ENCODE results near the gene COLGALT1.
"Not testable (repeated sequence)": the region's sequence is repeated elsewhere in the genome, so short reads cannot be mapped to it uniquely, and the experiment has no call there.

Gene COLGALT1

GRCh38 chr19:17560205-17560595, 4.8 kb downstream of the COLGALT1 start:
- peak; percentile 32 to 35 for DNase-seq (ENCODE audit: low read depth in 2 of 2)

GRCh38 chr19:17562097-17562496, 6.6 kb downstream of the COLGALT1 start:
- DNase-seq (ENCODE audit: low read depth in 2 of 2), result no peak

DNA sequence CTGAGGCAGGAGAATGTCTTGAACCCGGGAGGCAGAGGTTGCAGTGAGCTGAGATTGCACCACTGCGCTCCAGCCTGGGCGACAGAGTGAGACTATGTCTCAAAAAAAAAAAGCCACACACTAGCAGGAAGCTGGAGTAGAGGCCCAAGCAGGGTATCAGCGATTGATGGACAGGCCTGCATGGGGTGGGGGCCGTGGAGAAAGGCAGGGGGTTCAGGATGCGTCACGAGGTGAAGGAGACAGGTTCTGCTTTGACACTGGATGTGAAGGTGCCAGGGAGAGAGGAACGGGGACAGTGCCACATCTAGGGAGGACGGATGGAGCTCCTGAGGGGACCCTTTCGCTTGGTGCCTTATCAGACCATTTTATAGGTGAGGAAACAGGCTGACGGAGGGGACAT, 7.1 kb downstream of the COLGALT1 start:
- no peak for DNase-seq (ENCODE audit: low read depth in 2 of 2)

GRCh38 chr19:17564781-17565180, 9.3 kb downstream of the COLGALT1 start:
- no peak for DNase-seq (ENCODE audit: low read depth in 2 of 2)

GRCh38 chr19:17565611-17566010, 10.2 kb downstream of the COLGALT1 start:
- DNase-seq (ENCODE audit: low read depth in 2 of 2), result no peak

DNA sequence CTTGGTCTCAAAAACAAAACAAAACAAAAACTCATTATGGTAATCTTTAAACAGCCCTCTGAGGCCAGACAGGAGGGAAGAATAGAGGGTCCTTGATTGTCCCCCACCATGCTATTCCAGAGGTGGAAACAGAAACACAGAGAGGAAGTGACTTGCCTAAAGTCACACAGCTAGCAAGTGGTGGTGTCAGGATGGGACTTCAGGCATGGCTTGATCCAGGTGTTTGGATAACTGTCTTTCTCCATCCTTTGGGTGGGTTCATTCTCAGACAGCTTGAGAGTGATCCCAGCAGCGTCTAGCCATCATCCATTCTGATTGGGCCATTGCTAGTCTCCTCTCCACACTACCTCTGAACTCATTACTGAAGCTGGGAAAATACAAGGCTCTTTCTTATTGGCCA, 12.5 kb downstream of the COLGALT1 start:
- DNase-seq (ENCODE audit: low read depth in 2 of 2), result no peak

DNA sequence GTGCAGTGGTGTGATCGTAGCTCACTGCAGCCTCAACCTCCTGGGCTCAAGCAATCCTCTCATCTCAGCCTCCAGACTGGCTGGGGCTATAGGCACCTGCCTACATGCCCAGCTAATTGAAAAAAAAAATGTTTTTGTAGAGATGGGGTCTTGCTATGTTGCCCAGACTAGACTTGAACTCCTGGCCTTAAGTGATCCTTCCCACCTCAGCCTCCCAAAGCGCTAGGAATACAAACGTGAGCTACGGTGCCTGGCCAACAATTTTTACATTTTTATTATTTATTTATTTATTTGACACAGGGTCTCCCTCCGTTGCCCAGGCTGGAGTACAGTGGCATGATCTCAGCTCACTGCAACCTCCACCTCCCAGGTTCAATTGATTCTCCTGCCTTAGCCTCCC, 14.8 kb downstream of the COLGALT1 start:
- DNase-seq (ENCODE audit: low read depth in 2 of 2), result not testable (repeated sequence)

GRCh38 chr19:17570791-17571190, 15.3 kb downstream of the COLGALT1 start:
- DNase-seq (ENCODE audit: low read depth in 2 of 2), result no peak

- DNase-seq (ENCODE audit: low read depth in 2 of 2), result no peak
These were observed 17.2 kb downstream of the COLGALT1 start for GRCh38 chr19:17572638-17573037.

GRCh38 chr19:17575871-17576757, 20.7 kb downstream of the COLGALT1 start:
- DNase-seq (ENCODE audit: low read depth in 2 of 2), result no peak

GRCh38 chr19:17576758-17577456, 21.5 kb downstream of the COLGALT1 start:
- DNase-seq (ENCODE audit: low read depth in 2 of 2), result no peak

GRCh38 chr19:17577457-17578097, 22.1 kb downstream of the COLGALT1 start:
- DNase-seq (ENCODE audit: low read depth in 2 of 2), result no peak

GRCh38 chr19:17579661-17580244, 24.3 kb downstream of the COLGALT1 start:
- DNase-seq (ENCODE audit: low read depth in 2 of 2), result no peak

- no peak for DNase-seq (ENCODE audit: low read depth in 2 of 2)
These were observed 25.2 kb downstream of the COLGALT1 start for GRCh38 chr19:17580470-17581144.

- no peak for DNase-seq (ENCODE audit: low read depth in 2 of 2)
These were observed 25.9 kb downstream of the COLGALT1 start for GRCh38 chr19:17581211-17581874.

DNA sequence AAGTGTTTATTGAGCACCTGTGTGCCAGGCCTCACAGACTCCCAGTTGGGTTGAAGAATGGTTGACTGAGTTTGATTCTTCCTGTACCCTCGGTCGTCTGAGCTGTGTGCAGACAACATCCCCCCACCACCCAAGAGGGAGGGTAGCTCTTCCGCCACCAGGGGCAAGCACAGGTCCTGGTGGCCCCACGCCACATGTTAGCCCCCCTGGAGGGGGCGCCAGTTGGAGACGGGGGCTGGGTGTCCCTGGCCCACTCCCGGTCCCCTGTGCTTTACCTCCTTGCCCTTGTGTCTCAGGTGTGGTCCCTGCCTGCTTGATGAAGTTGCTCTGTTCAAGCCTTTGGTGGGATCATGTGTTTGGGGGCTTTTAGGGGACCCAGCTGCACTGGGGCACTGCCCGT, 27.2 kb downstream of the COLGALT1 start:
- no peak for DNase-seq (ENCODE audit: low read depth in 2 of 2)

DNA sequence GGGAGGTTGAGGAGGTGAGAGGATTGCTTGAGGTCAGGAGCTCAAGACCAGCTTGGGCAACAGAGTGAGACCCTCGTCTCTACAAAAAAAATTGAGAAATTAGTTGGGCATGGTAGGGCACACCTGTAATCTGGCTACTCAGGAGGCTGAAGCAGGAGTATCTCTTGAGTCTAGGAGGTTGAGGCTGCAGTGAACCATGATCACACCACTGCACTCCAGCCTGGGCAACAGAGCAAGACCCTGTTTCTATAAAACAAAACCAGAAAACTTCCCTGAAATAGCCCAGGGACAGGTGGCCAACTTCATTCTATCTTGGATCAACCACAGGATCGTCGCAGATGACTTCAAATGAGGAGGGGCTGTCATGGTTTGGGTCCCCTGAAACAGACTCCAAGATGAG, 28.7 kb downstream of the COLGALT1 start:
- no peak for DNase-seq (ENCODE audit: low read depth in 2 of 2)

- not testable (repeated sequence) for DNase-seq (ENCODE audit: low read depth in 2 of 2)
These were observed 29.9 kb downstream of the COLGALT1 start for GRCh38 chr19:17585395-17585794.

GRCh38 chr19:17590866-17591265, 35.4 kb downstream of the COLGALT1 start:
- no peak for DNase-seq (ENCODE audit: low read depth in 2 of 2)

- DNase-seq (ENCODE audit: low read depth in 2 of 2), result not testable (repeated sequence)
These were observed 38.8 kb downstream of the COLGALT1 start for GRCh38 chr19:17594296-17594695.

GRCh38 chr19:17598063-17598462, 42.6 kb downstream of the COLGALT1 start:
- not testable (repeated sequence) for DNase-seq (ENCODE audit: low read depth in 2 of 2)
